Astrocyte of the cerebellum (primary cell): ENCODE results near the gene YBX1.

ENCODE experiments used
- DNase-seq: peaks from one replicate; pipeline ENCODE4 v3.0.0-alpha.2; 2011; ENCODE audit warnings: low read depth
- H3K4me3 ChIP-seq: 2 replicates; pipeline ENCODE4 v1.5.1; 2011; ENCODE audit warnings: mild to moderate bottlenecking, low read depth, low read length, moderate library complexity
- CTCF ChIP-seq: IDR thresholded peaks from 2 replicates; pipeline ENCODE4 v1.5.1; 2012; ENCODE audit warnings: low read length, low read depth, moderate library complexity, mild to moderate bottlenecking; ENCODE audit errors: missing control alignments
- in situ Hi-C: cut with HindIII; loops from 2 replicates; pipeline ENCODE4 v1.10.0; 2017; ENCODE audit warnings: low sequenced_read_pairs

The YBX1 gene

GRCh38 chr1:42736152-42736551 lies 53.9 kb downstream of the YBX1 start:
- H3K4me3 ChIP-seq: no peak overlapping the region
- in situ Hi-C loops: no loop called here
- TF ChIP-seq CTCF: peak; percentile 29
- no peak for DNase-seq

- in situ Hi-C loops: no loop called here
- no peak for DNase-seq
- TF ChIP-seq CTCF: no peak
- no peak overlapping the region for H3K4me3 ChIP-seq
These were observed 54.5 kb downstream of the YBX1 start for GRCh38 chr1:42736571-42737200.

GRCh38 chr1:42737257-42737656 lies 55.0 kb downstream of the YBX1 start:
- no peak for DNase-seq
- no peak for TF ChIP-seq CTCF
- in situ Hi-C loops: no loop called here
- no peak overlapping the region for H3K4me3 ChIP-seq

- DNase-seq: no peak
- in situ Hi-C loops: no loop called here
- no peak for TF ChIP-seq CTCF
- H3K4me3 ChIP-seq: no peak overlapping the region
These were observed 55.9 kb downstream of the YBX1 start for GRCh38 chr1:42737986-42738677.

GRCh38 chr1:42738678-42739226 lies 56.5 kb downstream of the YBX1 start:
- in situ Hi-C loops: no loop called here
- no peak for DNase-seq
- H3K4me3 ChIP-seq: no peak overlapping the region
- TF ChIP-seq CTCF: no peak

GRCh38 chr1:42739753-42740700 lies 57.8 kb downstream of the YBX1 start, which contains the start of gene CLDN19:
TSS of gene CLDN19 (minus strand) at chr1:42740236. CDS start at chr1:42740063, 173 bp downstream.
- no peak for TF ChIP-seq CTCF
- H3K4me3 ChIP-seq: no peak within 1 kb of the TSS
- no peak for DNase-seq
- in situ Hi-C loops: no loop called here
